ENCODE data around the gene COL11A2.

COL11A2 gene

GRCh38 chr6:33199687-33200218 lies 7.5 kb upstream of the COL11A2 start:
- peak; percentile 49 for ATAC-seq (ENCODE audit: insufficient read depth, low read depth)

GRCh38 chr6:33198853-33199436 lies 6.7 kb upstream of the COL11A2 start:
- DNase-seq (no peak), ATAC-seq (ENCODE audit: insufficient read depth, low read depth) (no peak)
- no peak for TF ChIP-seq CTCF (IDR thresholded peaks at IDR 0.05; ENCODE audit: borderline replicate concordance, extremely low read depth, low read length, poor library complexity, severe bottlenecking)
- TF ChIP-seq EZH2 (IDR thresholded peaks at IDR 0.05; ENCODE audit: borderline replicate concordance, low read depth, low read length, severe bottlenecking), result no peak
- H3K9me3 ChIP-seq (ENCODE audit: insufficient read depth, low read length, severe bottlenecking), result no peaks in the 10 kb centered on the region
- peak overlapping the region; percentile 77 for H3K4me2 ChIP-seq (ENCODE audit: insufficient read depth, low read length)
- peaks cover 74% of the 10 kb centered on the region for H3K36me3 ChIP-seq (ENCODE audit: insufficient read depth, low read length)
- H3K9ac ChIP-seq (ENCODE audit: low read depth, low read length), result peak overlapping the region; percentile 90
- H3K27me3 ChIP-seq (ENCODE audit: insufficient read depth, low read length, poor library complexity), result no peaks in the 10 kb centered on the region
- peaks cover 51% of the 10 kb centered on the region for H3K4me1 ChIP-seq (ENCODE audit: insufficient read depth, low read length)
- H2AFZ ChIP-seq (ENCODE audit: low read depth, low read length), result no peak overlapping the region
- H3K4me3 ChIP-seq (ENCODE audit: low read depth in 1 of 2, low read length in 2 of 2), result peak overlapping the region in 1 of 2 experiments; percentile 60; a peak in 2 of 4 replicates
- H3K27ac ChIP-seq (ENCODE audit: low read length), result no peak overlapping the region; the same call in 1 of the 2 replicates
- peaks cover 58% of the 10 kb centered on the region for H3K79me2 ChIP-seq (ENCODE audit: insufficient read depth, low read length)
- peaks cover 45% of the 10 kb centered on the region for H4K20me1 ChIP-seq (ENCODE audit: insufficient read depth, low read length)

More at GRCh38 chr6:33199687-33200218, 7.5 kb upstream of the COL11A2 start:
- Histone ChIP-seq H3K27me3 (ENCODE audit: insufficient read depth, low read length, poor library complexity) (no peaks in the 10 kb centered on the region), H3K4me3 (ENCODE audit: low read depth in 1 of 2, low read length in 2 of 2) (peak overlapping the region; percentile 58 to 60; a peak in 3 of 4 replicates), H3K9ac (ENCODE audit: low read depth, low read length) (peak overlapping the region; percentile 90), H3K36me3 (ENCODE audit: insufficient read depth, low read length) (peaks cover 67% of the 10 kb centered on the region), H3K79me2 (ENCODE audit: insufficient read depth, low read length) (peaks cover 59% of the 10 kb centered on the region), H3K9me3 (ENCODE audit: insufficient read depth, low read length, severe bottlenecking) (no peaks in the 10 kb centered on the region), H3K4me1 (ENCODE audit: insufficient read depth, low read length) (peaks cover 56% of the 10 kb centered on the region), H4K20me1 (ENCODE audit: insufficient read depth, low read length) (peaks cover 37% of the 10 kb centered on the region), H3K4me2 (ENCODE audit: insufficient read depth, low read length) (peak overlapping the region; percentile 77), H3K27ac (ENCODE audit: low read length) (peak overlapping the region; percentile 99), H2AFZ (ENCODE audit: low read depth, low read length) (peak overlapping the region; percentile 92)
- peak; percentile 82 for DNase-seq
- TF ChIP-seq EZH2 (IDR thresholded peaks at IDR 0.05; ENCODE audit: borderline replicate concordance, low read depth, low read length, severe bottlenecking) (no peak), CTCF (IDR thresholded peaks at IDR 0.05; ENCODE audit: borderline replicate concordance, extremely low read depth, low read length, poor library complexity, severe bottlenecking) (no peak)

GRCh38 chr6:33198159-33198852 lies 6.0 kb upstream of the COL11A2 start:
- H3K4me3 ChIP-seq (ENCODE audit: low read depth in 1 of 2, low read length in 2 of 2), result peak overlapping the region in 1 of 2 experiments; percentile 23; a peak in 1 of 4 replicates
- H3K27ac ChIP-seq (ENCODE audit: low read length), result no peak overlapping the region
- peaks cover 69% of the 10 kb centered on the region for H3K36me3 ChIP-seq (ENCODE audit: insufficient read depth, low read length)
- H4K20me1 ChIP-seq (ENCODE audit: insufficient read depth, low read length), result peaks cover 46% of the 10 kb centered on the region
- no peaks in the 10 kb centered on the region for H3K27me3 ChIP-seq (ENCODE audit: insufficient read depth, low read length, poor library complexity)
- H2AFZ ChIP-seq (ENCODE audit: low read depth, low read length), result no peak overlapping the region
- peaks cover 44% of the 10 kb centered on the region for H3K4me1 ChIP-seq (ENCODE audit: insufficient read depth, low read length)
- H3K9ac ChIP-seq (ENCODE audit: low read depth, low read length), result peak overlapping the region; percentile 14; the same call in 1 of the 2 replicates
- H3K79me2 ChIP-seq (ENCODE audit: insufficient read depth, low read length), result peaks cover 55% of the 10 kb centered on the region
- no peaks in the 10 kb centered on the region for H3K9me3 ChIP-seq (ENCODE audit: insufficient read depth, low read length, severe bottlenecking)
- DNase-seq (no peak), ATAC-seq (ENCODE audit: insufficient read depth, low read depth) (no peak)
- no peak for TF ChIP-seq EZH2 (IDR thresholded peaks at IDR 0.05; ENCODE audit: borderline replicate concordance, low read depth, low read length, severe bottlenecking)
- TF ChIP-seq CTCF (IDR thresholded peaks at IDR 0.05; ENCODE audit: borderline replicate concordance, extremely low read depth, low read length, poor library complexity, severe bottlenecking), result no peak
- peak overlapping the region; percentile 77 for H3K4me2 ChIP-seq (ENCODE audit: insufficient read depth, low read length)

Measured in DND-41 (cell line).